Measurements from ENCODE around the gene ZDHHC6.

ZDHHC6 gene

GRCh38 chr10:112461029-112461887 is 14.5 kb upstream of the ZDHHC6 start:
- POLR2A ChIA-PET, result interaction anchor here (0.5 kb wide), 1 partner anchor 11 kb away, joined by 4 read pairs; no protein-coding TSS in a partner anchor
- H3K27me3 ChIP-seq (replicated peaks in 2 of 5; ENCODE audit: control insufficient read depth in 4 of 5, insufficient read depth in 5 of 5, low read length in 4 of 5), result no peaks in the 10 kb centered on the region

GRCh38 chr10:112460366-112460765 is 13.7 kb upstream of the ZDHHC6 start:
- POLR2A ChIA-PET, result interaction anchor here (0.5 kb wide), 1 partner anchor 10 kb away, joined by 4 read pairs; no protein-coding TSS in a partner anchor

More at GRCh38 chr10:112461029-112461887, 14.5 kb upstream of the ZDHHC6 start:
- CTCF ChIA-PET, result interaction anchor here (1.0 to 1.8 kb wide), 2 partner anchors 11 to 15 kb away, joined by 3 to 11 read pairs; no protein-coding TSS in a partner anchor
- WGBS (ENCODE audit: insufficient coverage), result 100% methylated on average over 3 of the region's 4 CpGs
- peaks cover 0 to 6% (median 3%) of the 10 kb centered on the region in 5 experiments for H3K9me3 ChIP-seq (ENCODE audit: control extremely low read depth in 1 of 5, control insufficient read depth in 4 of 5, insufficient read depth in 2 of 5, low read depth in 1 of 5, low read length in 4 of 5)
- no peak overlapping the region for H3K27ac ChIP-seq (ENCODE audit: insufficient read depth in 1 of 2, low read depth in 1 of 2, low read length in 2 of 2, poor library complexity in 1 of 2, severe bottlenecking in 2 of 2)
- no peaks in the 10 kb centered on the region for H3K4me1 ChIP-seq (ENCODE audit: control extremely low read depth in 1 of 4, control insufficient read depth in 4 of 4, insufficient read depth in 4 of 4, low read length in 3 of 4)
- no peak overlapping the region for H3K4me3 ChIP-seq (ENCODE audit: control insufficient read depth in 1 of 7, extremely low read depth in 1 of 7, insufficient read depth in 4 of 7, low read depth in 2 of 7, low read length in 6 of 7)
- H3K36me3 ChIP-seq (ENCODE audit: control insufficient read depth in 4 of 4, insufficient read depth in 4 of 4, low read length in 3 of 4), result peaks cover 12 to 26% (median 18%) of the 10 kb centered on the region in 4 experiments
- DNase-seq, result no peak

GRCh38 chr10:112456533-112456932 is 9.8 kb upstream of the ZDHHC6 start:
- ChIA-PET POLR2A (no interaction called here), CTCF (interaction anchor here (0.8 to 1.7 kb wide), 9 partner anchors 8 to 23 kb away, joined by 3 to 6 read pairs (median 4); partner anchors contain the start of genes VTI1A and ZDHHC6)
- H3K27ac ChIP-seq (ENCODE audit: insufficient read depth in 1 of 2, low read depth in 1 of 2, low read length in 2 of 2, poor library complexity in 1 of 2, severe bottlenecking in 2 of 2), result no peak overlapping the region
- H3K9me3 ChIP-seq (ENCODE audit: control extremely low read depth in 1 of 5, control insufficient read depth in 4 of 5, insufficient read depth in 2 of 5, low read depth in 1 of 5, low read length in 4 of 5), result peaks cover 0 to 5% (median 0%) of the 10 kb centered on the region in 5 experiments
- WGBS (ENCODE audit: insufficient coverage), result no CpG with 5 or more reads among the region's 2 CpGs
- H3K4me3 ChIP-seq (ENCODE audit: control insufficient read depth in 1 of 7, extremely low read depth in 1 of 7, insufficient read depth in 4 of 7, low read depth in 2 of 7, low read length in 6 of 7), result no peak overlapping the region
- H3K4me1 ChIP-seq (ENCODE audit: control extremely low read depth in 1 of 4, control insufficient read depth in 4 of 4, insufficient read depth in 4 of 4, low read length in 3 of 4), result no peaks in the 10 kb centered on the region
- H3K27me3 ChIP-seq (replicated peaks in 2 of 5; ENCODE audit: control insufficient read depth in 4 of 5, insufficient read depth in 5 of 5, low read length in 4 of 5), result no peaks in the 10 kb centered on the region
- DNase-seq, result peak in 2 of 3 donors; percentile 41 to 49
- H3K36me3 ChIP-seq (ENCODE audit: control insufficient read depth in 4 of 4, insufficient read depth in 4 of 4, low read length in 3 of 4), result peaks cover 0 to 7% (median 2%) of the 10 kb centered on the region in 4 experiments

More at GRCh38 chr10:112460366-112460765, 13.7 kb upstream of the ZDHHC6 start:
- no CpG with 5 or more reads among the region's 2 CpGs for WGBS (ENCODE audit: insufficient coverage)
- CTCF ChIA-PET, result interaction anchor here (1.8 kb wide), 1 partner anchor 12 kb away, joined by 11 read pairs; no protein-coding TSS in a partner anchor
- peaks cover 6 to 17% (median 12%) of the 10 kb centered on the region in 4 experiments for H3K36me3 ChIP-seq (ENCODE audit: control insufficient read depth in 4 of 4, insufficient read depth in 4 of 4, low read length in 3 of 4)
- H3K4me1 ChIP-seq (ENCODE audit: control extremely low read depth in 1 of 4, control insufficient read depth in 4 of 4, insufficient read depth in 4 of 4, low read length in 3 of 4), result no peaks in the 10 kb centered on the region
- H3K27me3 ChIP-seq (replicated peaks in 2 of 5; ENCODE audit: control insufficient read depth in 4 of 5, insufficient read depth in 5 of 5, low read length in 4 of 5), result no peaks in the 10 kb centered on the region
- no peak overlapping the region for H3K27ac ChIP-seq (ENCODE audit: insufficient read depth in 1 of 2, low read depth in 1 of 2, low read length in 2 of 2, poor library complexity in 1 of 2, severe bottlenecking in 2 of 2)
- H3K9me3 ChIP-seq (ENCODE audit: control extremely low read depth in 1 of 5, control insufficient read depth in 4 of 5, insufficient read depth in 2 of 5, low read depth in 1 of 5, low read length in 4 of 5), result peaks cover 0 to 4% (median 2%) of the 10 kb centered on the region in 5 experiments
- no peak for DNase-seq
- no peak overlapping the region for H3K4me3 ChIP-seq (ENCODE audit: control insufficient read depth in 1 of 7, extremely low read depth in 1 of 7, insufficient read depth in 4 of 7, low read depth in 2 of 7, low read length in 6 of 7)

DNA sequence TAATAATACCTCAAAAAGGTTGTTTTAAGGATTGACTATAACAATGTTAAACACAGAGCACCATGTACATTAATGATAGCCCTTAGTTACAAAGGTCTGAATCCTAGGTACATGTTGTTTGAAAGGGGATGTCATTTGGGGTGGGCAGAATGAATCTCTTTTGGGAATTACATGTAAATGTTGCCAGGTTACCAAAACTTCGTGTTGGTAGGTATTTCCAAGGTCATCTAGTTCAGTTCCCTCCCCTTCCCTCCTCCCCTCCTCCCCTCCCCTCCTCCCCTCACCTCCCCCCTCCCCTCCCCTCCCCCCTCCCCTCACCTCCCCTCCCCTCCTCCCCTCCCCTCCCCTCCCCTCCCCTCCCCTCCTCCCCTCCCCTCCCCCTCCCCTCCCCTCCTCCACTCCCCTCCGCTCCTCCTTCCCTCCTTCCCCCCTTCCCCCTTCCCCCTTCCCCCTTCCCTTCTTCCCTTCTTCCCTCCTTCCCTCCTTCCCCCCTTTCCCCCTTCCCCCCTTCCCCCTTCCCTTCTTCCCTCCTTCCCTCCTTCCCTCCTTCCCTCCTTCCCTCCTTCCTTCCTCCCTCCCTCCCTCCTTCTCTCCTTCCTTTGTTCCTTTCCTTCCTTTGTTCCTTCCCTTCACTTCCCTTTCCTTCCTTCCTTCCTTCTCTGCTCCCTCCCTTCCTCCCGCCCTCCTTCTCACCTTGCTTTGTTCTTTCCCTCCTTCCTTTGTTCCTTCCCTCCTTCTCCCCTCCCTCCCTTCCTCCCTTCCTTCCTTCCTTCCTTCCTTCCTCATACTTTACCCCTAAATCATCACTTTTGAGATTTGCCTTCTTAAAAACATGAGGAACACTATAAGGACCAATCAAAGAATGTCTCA is 8.4 kb upstream of the ZDHHC6 start:
- H3K4me3 ChIP-seq (ENCODE audit: control insufficient read depth in 1 of 7, extremely low read depth in 1 of 7, insufficient read depth in 4 of 7, low read depth in 2 of 7, low read length in 6 of 7), result no peak overlapping the region
- CTCF ChIA-PET, result interaction anchor here (1.0 to 1.8 kb wide), 3 partner anchors 8 to 19 kb away, joined by 3 to 6 read pairs (median 4); partner anchors contain the start of genes VTI1A and ZDHHC6
- H3K27me3 ChIP-seq (replicated peaks in 2 of 5; ENCODE audit: control insufficient read depth in 4 of 5, insufficient read depth in 5 of 5, low read length in 4 of 5), result no peaks in the 10 kb centered on the region
- WGBS (ENCODE audit: insufficient coverage), result 100% methylated on average over 1 of the region's 3 CpGs
- no peaks in the 10 kb centered on the region for H3K4me1 ChIP-seq (ENCODE audit: control extremely low read depth in 1 of 4, control insufficient read depth in 4 of 4, insufficient read depth in 4 of 4, low read length in 3 of 4)
- H3K36me3 ChIP-seq (ENCODE audit: control insufficient read depth in 4 of 4, insufficient read depth in 4 of 4, low read length in 3 of 4), result peaks cover 0 to 3% (median 0%) of the 10 kb centered on the region in 4 experiments
- DNase-seq, result no peak
- H3K27ac ChIP-seq (ENCODE audit: insufficient read depth in 1 of 2, low read depth in 1 of 2, low read length in 2 of 2, poor library complexity in 1 of 2, severe bottlenecking in 2 of 2), result no peak overlapping the region
- peaks cover 0 to 5% (median 0%) of the 10 kb centered on the region in 5 experiments for H3K9me3 ChIP-seq (ENCODE audit: control extremely low read depth in 1 of 5, control insufficient read depth in 4 of 5, insufficient read depth in 2 of 5, low read depth in 1 of 5, low read length in 4 of 5)
- POLR2A ChIA-PET, result no interaction called here

DNA sequence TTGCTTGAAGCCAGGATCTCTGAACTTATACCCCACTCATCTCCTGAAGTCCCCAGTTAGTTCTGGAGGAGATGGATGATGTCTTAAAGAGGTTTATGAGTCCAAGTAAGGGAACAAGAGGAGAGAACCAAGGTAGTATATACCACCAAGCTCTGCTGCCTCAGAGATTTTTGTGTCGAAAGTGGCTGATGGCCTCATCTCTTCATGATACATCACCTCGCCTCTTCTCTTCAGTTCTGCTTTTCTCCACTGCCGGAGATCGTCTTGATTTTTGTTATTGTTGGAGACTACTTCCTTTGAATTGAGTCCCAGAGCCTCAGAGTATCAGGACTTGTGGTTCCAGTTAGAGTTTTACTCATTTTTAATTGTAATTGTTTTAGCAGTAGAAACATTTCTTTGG is 2.2 kb upstream of the ZDHHC6 start:
- ChIA-PET POLR2A (no interaction called here), CTCF (interaction anchor here (0.6 to 1.7 kb wide), 3 partner anchors 23 to 127 kb away, joined by 3 to 5 read pairs (median 4); no protein-coding TSS in a partner anchor)

GRCh38 chr10:112447620-112447928 is 860 bp upstream of the ZDHHC6 start:
- 0% methylated on average over 5 of the region's 10 CpGs for WGBS (ENCODE audit: insufficient coverage)
- peak in 1 of 3 donors; percentile 59 for DNase-seq
- ChIA-PET POLR2A (interaction anchor here (0.6 kb wide), 1 partner anchor 15 kb away, joined by 6 read pairs; no protein-coding TSS in a partner anchor), CTCF (interaction anchor here (0.9 to 1.8 kb wide), 5 partner anchors 9 to 28 kb away, joined by 3 to 4 read pairs (median 4); no protein-coding TSS in a partner anchor)
- peaks cover 14 to 28% (median 18%) of the 10 kb centered on the region in 4 experiments for H3K4me1 ChIP-seq (ENCODE audit: control extremely low read depth in 1 of 4, control insufficient read depth in 4 of 4, insufficient read depth in 4 of 4, low read length in 3 of 4)
- H3K4me3 ChIP-seq (ENCODE audit: control insufficient read depth in 1 of 7, extremely low read depth in 1 of 7, insufficient read depth in 4 of 7, low read depth in 2 of 7, low read length in 6 of 7), result peak overlapping the region; percentile 88 to 100 (median 99)
- peak overlapping the region; percentile 95 to 98 for H3K27ac ChIP-seq (ENCODE audit: insufficient read depth in 1 of 2, low read depth in 1 of 2, low read length in 2 of 2, poor library complexity in 1 of 2, severe bottlenecking in 2 of 2)
- no peaks in the 10 kb centered on the region for H3K9me3 ChIP-seq (ENCODE audit: control extremely low read depth in 1 of 5, control insufficient read depth in 4 of 5, insufficient read depth in 2 of 5, low read depth in 1 of 5, low read length in 4 of 5)
- no peaks in the 10 kb centered on the region for H3K27me3 ChIP-seq (replicated peaks in 2 of 5; ENCODE audit: control insufficient read depth in 4 of 5, insufficient read depth in 5 of 5, low read length in 4 of 5)
- peaks cover 7 to 21% (median 9%) of the 10 kb centered on the region in 4 experiments for H3K36me3 ChIP-seq (ENCODE audit: control insufficient read depth in 4 of 4, insufficient read depth in 4 of 4, low read length in 3 of 4)

More for the DNA sequence above, 2.2 kb upstream of the ZDHHC6 start:
- whole genome bisulfite sequencing (ENCODE audit: insufficient coverage), result 80% methylated on average over 2 of the region's 4 CpGs
- H3K27me3 ChIP-seq (replicated peaks in 2 of 5; ENCODE audit: control insufficient read depth in 4 of 5, insufficient read depth in 5 of 5, low read length in 4 of 5), result no peaks in the 10 kb centered on the region
- DNase-seq, result peak in 2 of 3 donors; percentile 21
- H3K4me3 ChIP-seq (ENCODE audit: control insufficient read depth in 1 of 7, extremely low read depth in 1 of 7, insufficient read depth in 4 of 7, low read depth in 2 of 7, low read length in 6 of 7), result no peak overlapping the region
- H3K9me3 ChIP-seq (ENCODE audit: control extremely low read depth in 1 of 5, control insufficient read depth in 4 of 5, insufficient read depth in 2 of 5, low read depth in 1 of 5, low read length in 4 of 5), result peaks cover 0 to 5% (median 0%) of the 10 kb centered on the region in 5 experiments
- peaks cover 5 to 14% (median 7%) of the 10 kb centered on the region in 4 experiments for H3K36me3 ChIP-seq (ENCODE audit: control insufficient read depth in 4 of 4, insufficient read depth in 4 of 4, low read length in 3 of 4)
- no peak overlapping the region for H3K27ac ChIP-seq (ENCODE audit: insufficient read depth in 1 of 2, low read depth in 1 of 2, low read length in 2 of 2, poor library complexity in 1 of 2, severe bottlenecking in 2 of 2)
- H3K4me1 ChIP-seq (ENCODE audit: control extremely low read depth in 1 of 4, control insufficient read depth in 4 of 4, insufficient read depth in 4 of 4, low read length in 3 of 4), result peaks cover 14 to 28% (median 18%) of the 10 kb centered on the region in 4 experiments

All from common myeloid progenitor, CD34-positive (primary cell).